Thoracic aorta (tissue), 2 donors: ENCODE measurements around the gene CHD9. TPM values are rescaled to one million over a fixed set of nuclear protein-coding genes. Genes with fewer than 3 reads are reported as not detected.

Experiments
- ATAC-seq: fragments of 150-250 bp; one replicate; pipeline ENCODE4 v1.8.0; 2017; ENCODE audit warnings: low read depth; ENCODE audit not compliant: insufficient number of reproducible peaks, low FRiP score
- DNase-seq: peaks from one replicate; pipeline ENCODE4 v3.0.0-alpha.2; 2020; ENCODE audit warnings: low spot score
- H3K27ac ChIP-seq, 2 donors: fragments of 200-600 bp; sonication (generic); 1 replicate in 1 of 2; 2 replicates in 1 of 2; pipeline ENCODE4 v1.5.1; 2016; ENCODE audit warnings: mild to moderate bottlenecking in 2 of 2, moderate library complexity in 2 of 2
- H3K27me3 ChIP-seq: fragments of 200-600 bp; sonication (generic); replicated peaks from 2 replicates; pipeline ENCODE4 v1.6.0; 2016; ENCODE audit warnings: mild to moderate bottlenecking; ENCODE audit not compliant: insufficient read depth
- H3K36me3 ChIP-seq: fragments of 200-600 bp; sonication (generic); one replicate; pipeline ENCODE4 v1.5.1; 2016
- H3K4me1 ChIP-seq, 2 donors: fragments of 200-600 bp; sonication (generic); 1 replicate in 1 of 2; 2 replicates in 1 of 2; pipeline versions ENCODE4 v1.5.1 to v1.6.0; 2016; ENCODE audit warnings: low read depth in 2 of 2, mild to moderate bottlenecking in 1 of 2; ENCODE audit not compliant: control insufficient read depth in 1 of 2
- H3K4me3 ChIP-seq: fragments of 200-600 bp; sonication (generic); 2 replicates; pipeline ENCODE4 v1.5.1; 2016; ENCODE audit warnings: mild to moderate bottlenecking
- H3K9me3 ChIP-seq: fragments of 200-600 bp; sonication (generic); 2 replicates; pipeline ENCODE4 v1.5.1; 2016
- total RNA-seq, 2 donors: library from RNA; depleted of rRNA; stranded (reverse); fragments of >200 nt; gene quantifications; one replicate each; pipeline versions ENCODE4 v1.1.0 to v1.2.3, GENCODE V29; 2016
- TF ChIP-seq, protein P1 (sequence below): fragments of 200-600 bp; sonication (generic); IDR thresholded peaks from one replicate; pipeline ENCODE4 v1.5.1; 2019; ENCODE audit warnings: antibody characterized with exemption

CHD9 gene
- total RNA-seq, 2 donors from 2014 or later = 71.3 to 152 TPM

DNA sequence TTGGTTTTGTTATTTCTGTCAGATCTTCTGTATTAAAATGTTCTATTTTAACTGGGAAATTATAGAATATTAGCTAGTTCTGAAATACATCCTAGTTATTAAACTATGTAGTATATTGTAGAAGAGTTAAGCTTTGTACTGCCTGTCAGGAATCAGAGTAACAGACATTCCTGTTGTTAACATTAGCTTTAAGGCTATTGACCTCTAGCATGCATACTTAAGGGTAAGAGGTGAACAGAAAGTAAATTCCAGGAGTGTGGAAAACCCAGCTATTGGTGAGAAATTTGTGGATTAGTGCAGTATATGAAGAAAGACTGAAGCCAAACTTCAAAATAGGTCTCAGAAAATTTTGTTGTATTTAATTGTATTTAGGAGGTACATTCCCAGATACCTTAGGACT lies 111.3 kb downstream of the CHD9 start:
- TF ChIP-seq, protein P1, sequence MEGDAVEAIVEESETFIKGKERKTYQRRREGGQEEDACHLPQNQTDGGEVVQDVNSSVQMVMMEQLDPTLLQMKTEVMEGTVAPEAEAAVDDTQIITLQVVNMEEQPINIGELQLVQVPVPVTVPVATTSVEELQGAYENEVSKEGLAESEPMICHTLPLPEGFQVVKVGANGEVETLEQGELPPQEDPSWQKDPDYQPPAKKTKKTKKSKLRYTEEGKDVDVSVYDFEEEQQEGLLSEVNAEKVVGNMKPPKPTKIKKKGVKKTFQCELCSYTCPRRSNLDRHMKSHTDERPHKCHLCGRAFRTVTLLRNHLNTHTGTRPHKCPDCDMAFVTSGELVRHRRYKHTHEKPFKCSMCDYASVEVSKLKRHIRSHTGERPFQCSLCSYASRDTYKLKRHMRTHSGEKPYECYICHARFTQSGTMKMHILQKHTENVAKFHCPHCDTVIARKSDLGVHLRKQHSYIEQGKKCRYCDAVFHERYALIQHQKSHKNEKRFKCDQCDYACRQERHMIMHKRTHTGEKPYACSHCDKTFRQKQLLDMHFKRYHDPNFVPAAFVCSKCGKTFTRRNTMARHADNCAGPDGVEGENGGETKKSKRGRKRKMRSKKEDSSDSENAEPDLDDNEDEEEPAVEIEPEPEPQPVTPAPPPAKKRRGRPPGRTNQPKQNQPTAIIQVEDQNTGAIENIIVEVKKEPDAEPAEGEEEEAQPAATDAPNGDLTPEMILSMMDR = no peak
- no peak overlapping the region for H3K27ac ChIP-seq
- peaks cover 27 to 46% of the 10 kb centered on the region in 2 donors for H3K4me1 ChIP-seq
- DNase-seq (no peak), ATAC-seq (no peak)
- H3K36me3 ChIP-seq = no peaks in the 10 kb centered on the region
- no peaks in the 10 kb centered on the region for H3K27me3 ChIP-seq
- no peaks in the 10 kb centered on the region for H3K9me3 ChIP-seq
- no peak overlapping the region for H3K4me3 ChIP-seq

DNA sequence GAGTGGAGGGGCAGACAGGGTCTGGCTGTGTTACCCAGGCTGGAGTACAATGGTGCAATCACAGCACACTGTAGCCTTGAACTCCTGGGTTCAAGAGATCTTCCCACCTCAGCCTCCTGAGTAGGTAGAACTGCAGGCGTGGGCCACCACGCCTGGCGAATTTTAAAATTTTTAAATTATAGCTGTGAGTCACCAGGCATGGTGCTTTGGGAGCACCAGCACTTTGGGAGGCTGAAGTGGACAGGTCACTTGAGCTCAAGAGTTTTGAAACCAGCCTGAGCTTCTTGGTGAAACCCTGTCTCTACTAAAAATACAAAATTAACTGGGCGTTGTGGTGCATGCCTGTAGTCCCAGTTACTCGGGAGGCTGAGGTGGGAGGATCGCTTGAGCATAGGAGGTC lies 114.0 kb downstream of the CHD9 start:
- Histone ChIP-seq H3K9me3 (no peaks in the 10 kb centered on the region), H3K36me3 (no peaks in the 10 kb centered on the region), H3K4me1 (peaks cover 30 to 34% of the 10 kb centered on the region in 2 donors), H3K4me3 (no peak overlapping the region), H3K27ac (no peak overlapping the region), H3K27me3 (no peaks in the 10 kb centered on the region)
- DNase-seq (no peak), ATAC-seq (no peak)
- TF ChIP-seq, protein P1 = no peak

DNA sequence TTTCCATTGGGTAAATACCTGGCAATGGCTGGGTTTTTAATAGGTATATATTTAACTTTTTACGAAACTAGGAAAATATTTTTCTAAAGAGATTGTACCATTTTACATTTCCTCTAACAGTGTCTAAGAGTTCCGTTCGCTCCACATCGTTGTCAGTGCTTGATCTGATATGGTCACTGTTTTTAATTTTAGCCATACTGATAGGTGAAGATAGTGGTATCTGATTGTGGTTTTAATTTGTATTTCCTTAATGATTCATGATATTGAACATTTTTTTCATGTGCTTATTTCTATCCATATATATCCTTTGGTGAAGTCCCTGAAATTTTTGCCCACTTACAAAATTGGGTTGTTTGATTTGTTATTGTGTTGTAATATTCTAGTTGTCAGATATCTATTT lies 117.7 kb downstream of the CHD9 start:
- ATAC-seq (no peak), DNase-seq (no peak)
- H3K4me1 ChIP-seq = peaks cover 9 to 10% of the 10 kb centered on the region in 2 donors
- no peaks in the 10 kb centered on the region for H3K27me3 ChIP-seq
- no peaks in the 10 kb centered on the region for H3K9me3 ChIP-seq
- no peaks in the 10 kb centered on the region for H3K36me3 ChIP-seq
- no peak overlapping the region for H3K4me3 ChIP-seq
- no peak overlapping the region for H3K27ac ChIP-seq
- TF ChIP-seq, protein P1 = no peak

DNA sequence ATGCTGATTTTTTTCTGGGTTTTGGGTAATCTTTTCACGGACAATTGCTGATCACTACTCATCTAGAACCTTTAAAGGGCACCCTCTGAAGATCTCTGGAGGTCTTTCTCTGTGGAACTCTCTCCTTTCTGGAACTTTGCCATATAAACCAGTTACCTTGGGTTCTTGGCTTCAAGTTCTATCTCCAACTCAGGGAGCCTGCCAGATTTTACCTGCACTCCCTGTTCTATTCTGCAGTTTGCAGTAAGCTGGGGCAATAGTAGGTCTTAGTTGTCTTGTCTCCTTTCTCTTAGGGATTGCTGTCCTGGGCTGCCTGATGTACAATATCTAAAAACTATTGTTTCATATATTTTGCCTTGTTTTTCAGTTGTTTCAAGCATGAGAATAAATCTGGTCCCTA lies 120.3 kb downstream of the CHD9 start:
- Histone ChIP-seq H3K9me3 (no peaks in the 10 kb centered on the region), H3K27ac (no peak overlapping the region), H3K4me1 (peaks cover 3 to 11% of the 10 kb centered on the region in 2 donors), H3K36me3 (peaks cover 1% of the 10 kb centered on the region), H3K4me3 (no peak overlapping the region), H3K27me3 (no peaks in the 10 kb centered on the region)
- no peak for DNase-seq
- TF ChIP-seq, protein P1 = no peak
- no peak for ATAC-seq

DNA sequence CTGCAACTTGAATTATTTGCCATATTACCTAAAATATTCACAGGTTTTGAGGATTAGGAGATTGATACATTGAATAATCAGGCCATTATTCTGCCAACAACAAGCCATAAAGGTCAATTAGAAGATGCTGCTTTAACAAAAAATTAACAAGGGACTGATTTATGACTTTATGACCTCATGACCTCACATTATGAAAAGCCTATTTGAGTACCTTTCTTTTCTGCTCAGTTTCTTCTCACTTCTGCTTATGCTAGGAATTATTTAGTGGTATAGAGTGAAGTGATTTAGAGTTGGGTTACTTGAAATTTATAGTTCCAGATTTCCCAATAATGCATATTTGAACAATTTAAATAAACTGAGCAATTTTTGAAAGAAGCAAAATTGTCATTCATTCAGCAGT lies 121.6 kb downstream of the CHD9 start:
- no peak for ATAC-seq
- no peak for DNase-seq
- Histone ChIP-seq H3K4me1 (peaks cover 0 to 7% of the 10 kb centered on the region in 2 donors), H3K9me3 (no peaks in the 10 kb centered on the region), H3K27ac (no peak overlapping the region), H3K27me3 (no peaks in the 10 kb centered on the region), H3K36me3 (peaks cover 3% of the 10 kb centered on the region), H3K4me3 (no peak overlapping the region)
- TF ChIP-seq, protein P1 = no peak
